Activated CD4-positive, alpha-beta T cell treated with anti-CD3 and anti-CD28 coated beads for 24 hours (primary cell): ENCODE data around the gene FOXRED1.
"Not testable (repeated sequence)": the region's sequence is repeated elsewhere in the genome, so short reads cannot be mapped to it uniquely, and the experiment has no call there.

Source experiments
- DNase-seq, 2 donors: peaks; one replicate each; pipeline ENCODE4 v3.0.0-alpha.2; 2020; ENCODE audit warnings: low read depth in 2 of 2

The FOXRED1 gene

GRCh38 chr11:126268708-126269579, at the start of gene FOXRED1, which contains the start of gene SRPRA:
FOXRED1 (plus strand) TSS chr11:126269154; CDS start chr11:126269207, 53 bp downstream.
SRPRA (minus strand) TSS chr11:126268895; CDS start chr11:126268804, 91 bp downstream.
- DNase-seq, result peak; percentile 98 to 99

GRCh38 chr11:126219547-126219946, 49.4 kb upstream of the FOXRED1 start:
- DNase-seq, result no peak

GRCh38 chr11:126224647-126225294, 44.2 kb upstream of the FOXRED1 start:
- DNase-seq, result no peak

GRCh38 chr11:126225295-126225665, 43.7 kb upstream of the FOXRED1 start:
- no peak for DNase-seq

- no peak for DNase-seq
Observed at GRCh38 chr11:126226334-126227084, 42.4 kb upstream of the FOXRED1 start.

- no peak for DNase-seq
Observed at GRCh38 chr11:126229858-126230540, 39.0 kb upstream of the FOXRED1 start.

- DNase-seq, result no peak
Observed at GRCh38 chr11:126231725-126232459, 37.1 kb upstream of the FOXRED1 start.

GRCh38 chr11:126232683-126233082, 36.3 kb upstream of the FOXRED1 start:
- no peak for DNase-seq

- no peak for DNase-seq
Observed at GRCh38 chr11:126233391-126233790, 35.6 kb upstream of the FOXRED1 start.

- no peak for DNase-seq
Observed at GRCh38 chr11:126246636-126247035, 22.3 kb upstream of the FOXRED1 start.

GRCh38 chr11:126253265-126253664, 15.7 kb upstream of the FOXRED1 start:
- DNase-seq, result no peak

- DNase-seq, result no peak
Observed at GRCh38 chr11:126254819-126255218, 14.1 kb upstream of the FOXRED1 start.

- not testable (repeated sequence) for DNase-seq
Observed at GRCh38 chr11:126255507-126255906, 13.4 kb upstream of the FOXRED1 start.

GRCh38 chr11:126256216-126256615, 12.7 kb upstream of the FOXRED1 start:
- no peak for DNase-seq

GRCh38 chr11:126257144-126257543, 11.8 kb upstream of the FOXRED1 start:
- no peak for DNase-seq

GRCh38 chr11:126257764-126258163, 11.2 kb upstream of the FOXRED1 start:
- DNase-seq, result no peak

GRCh38 chr11:126262216-126262615, 6.7 kb upstream of the FOXRED1 start:
- no peak for DNase-seq

GRCh38 chr11:126263489-126263888, 5.5 kb upstream of the FOXRED1 start:
- no peak for DNase-seq

- DNase-seq, result no peak
Observed at GRCh38 chr11:126265811-126266210, 3.1 kb upstream of the FOXRED1 start.

- DNase-seq, result no peak
Observed at GRCh38 chr11:126267650-126268049, 1.3 kb upstream of the FOXRED1 start.

GRCh38 chr11:126268361-126268707, 620 bp upstream of the FOXRED1 start:
- DNase-seq, result no peak
